NAMALWA (cell line): Measurements from ENCODE around the gene UQCR11.

ENCODE experiments used
- DNase-seq: peaks from one replicate; pipeline ENCODE4 v3.0.0-alpha.2; 2015; ENCODE audit warnings: low spot score

The UQCR11 gene

GRCh38 chr19:1590641-1591397 lies 14.4 kb downstream of the UQCR11 start:
- peak; percentile 75 for DNase-seq

GRCh38 chr19:1587872-1588271 lies 17.4 kb downstream of the UQCR11 start:
- DNase-seq, result no peak

GRCh38 chr19:1585243-1585580 lies 20.1 kb downstream of the UQCR11 start:
- no peak for DNase-seq

- DNase-seq, result no peak
Measured at GRCh38 chr19:1584500-1585242, 20.6 kb downstream of the UQCR11 start.

- DNase-seq, result no peak
Measured at GRCh38 chr19:1582201-1582600, 23.1 kb downstream of the UQCR11 start.

GRCh38 chr19:1580957-1581356 lies 24.3 kb downstream of the UQCR11 start:
- DNase-seq, result no peak

- DNase-seq, result no peak
Measured at GRCh38 chr19:1580382-1580781, 24.9 kb downstream of the UQCR11 start.

GRCh38 chr19:1579222-1579621 lies 26.0 kb downstream of the UQCR11 start:
- no peak for DNase-seq

- DNase-seq, result no peak
Measured at GRCh38 chr19:1577929-1578618, 27.2 kb downstream of the UQCR11 start.

- DNase-seq, result no peak
Measured at GRCh38 chr19:1577090-1577928, 28.0 kb downstream of the UQCR11 start.

GRCh38 chr19:1576242-1577089 lies 28.8 kb downstream of the UQCR11 start:
- no peak for DNase-seq

- no peak for DNase-seq
Measured at GRCh38 chr19:1575323-1576241, 29.7 kb downstream of the UQCR11 start.

- no peak for DNase-seq
Measured at GRCh38 chr19:1574354-1575136, 30.7 kb downstream of the UQCR11 start.

- no peak for DNase-seq
Measured at GRCh38 chr19:1572795-1573194, 32.5 kb downstream of the UQCR11 start.

GRCh38 chr19:1571358-1571757 lies 33.9 kb downstream of the UQCR11 start:
- no peak for DNase-seq

GRCh38 chr19:1570836-1571235 lies 34.4 kb downstream of the UQCR11 start:
- DNase-seq, result no peak

- DNase-seq, result no peak
Measured at GRCh38 chr19:1569997-1570396, 35.3 kb downstream of the UQCR11 start.

- peak; percentile 85 for DNase-seq
Measured at GRCh38 chr19:1568320-1569019, 36.8 kb downstream of the UQCR11 start, which contains the start of gene MEX3D. Gene MEX3D, minus strand, starts transcription at chr19:1568325. Its CDS starts 267 bp downstream, at chr19:1568058.

- DNase-seq, result no peak
Measured at GRCh38 chr19:1567848-1568227, 37.4 kb downstream of the UQCR11 start.
